ENCODE data around the gene LYSMD4. TPM values are rescaled to one million over a fixed set of nuclear protein-coding genes. Genes with fewer than 3 reads are reported as not detected.
A peak's percentile ranks its signal among the peaks of the same experiment; 100 is the strongest.

LYSMD4 gene
- total and polyA plus RNA-seq, 10 of the 15 experiments (the other 5 are each of a cell fraction or from before 2014, with no cell fraction given) = 1.8 to 5.8 (median 3.9) TPM

DNA sequence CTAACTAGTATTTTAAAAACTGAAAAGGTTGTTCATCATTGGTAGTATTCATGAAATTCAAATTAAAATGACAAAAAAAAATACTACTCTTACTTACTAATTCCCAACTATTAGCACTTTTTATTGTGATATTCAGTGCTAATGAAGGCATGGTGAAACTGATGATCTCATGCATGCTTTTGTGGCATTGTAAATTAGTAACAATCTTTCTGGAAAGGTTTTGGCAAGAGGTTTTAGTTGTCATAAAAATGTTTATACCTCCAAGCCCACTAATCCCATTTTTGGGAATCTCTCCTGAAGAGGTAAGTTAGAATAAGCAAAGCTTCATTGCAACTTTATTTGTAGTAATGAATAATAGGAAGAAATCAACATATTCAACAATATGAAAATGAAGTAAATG is 53.0 kb downstream of the LYSMD4 start:
- Histone ChIP-seq H3K9me3 (replicated peaks; ENCODE audit: control insufficient read depth, insufficient read depth, low read length) (peaks cover 3% of the 10 kb centered on the region; the same call in 2 of the 3 replicates), H3K4me2 (ENCODE audit: control insufficient read depth, insufficient read depth) (no peak overlapping the region), H2AFZ (ENCODE audit: control insufficient read depth, low read depth, low read length) (no peak overlapping the region), H3K27ac (ENCODE audit: control insufficient read depth, insufficient read depth) (no peak overlapping the region), H4K20me1 (ENCODE audit: control insufficient read depth, insufficient read depth) (no peaks in the 10 kb centered on the region), H3K4me3 (no peak overlapping the region), H3K4me1 (ENCODE audit: control insufficient read depth, insufficient read depth, low read length) (peaks cover 7% of the 10 kb centered on the region), H3K79me2 (ENCODE audit: control insufficient read depth, insufficient read depth, low read length) (no peaks in the 10 kb centered on the region), H3K9ac (ENCODE audit: control insufficient read depth, insufficient read depth, low read length) (no peak overlapping the region), H3K36me3 (ENCODE audit: control insufficient read depth in 2 of 2, insufficient read depth in 2 of 2, low read length in 1 of 2) (peaks cover 0 to 25% of the 10 kb centered on the region in 2 experiments; a peak in 3 of 4 replicates), H3K27me3 (replicated peaks in 1 of 2; ENCODE audit: control insufficient read depth in 2 of 2, insufficient read depth in 2 of 2, low read length in 1 of 2) (no peaks in the 10 kb centered on the region)
- DNase-seq (ENCODE audit: low read depth, low spot score) = no peak
- no peak for FAIRE-seq
- no TSS peak for BruUV-seq (replicated peaks)
- TF ChIP-seq IKZF2 (IDR thresholded peaks at IDR 0.05) = peak in 1 of 2 experiments; percentile 20; a peak in 1 of 4 replicates
- TF ChIP-seq ZBED1 (IDR thresholded peaks at IDR 0.05; ENCODE audit: borderline replicate concordance) = no peak
- intact Hi-C loops (cut with micrococcal nuclease; ENCODE audit: unreplicated experiment) (no loop called here), in situ Hi-C loops (cut with MboI) (no loop called here)
- no peak for ATAC-seq
- POLR2A ChIA-PET = no interaction called here
- RAD21 ChIA-PET (ENCODE audit: unreplicated experiment) = interaction anchor here (0.6 kb wide), 1 partner anchor 15 kb away, joined by 3 read pairs; no protein-coding TSS in a partner anchor
- CTCF ChIA-PET = interaction anchor here (1.1 to 1.4 kb wide), 3 partner anchors 73 to 336 kb away, joined by 3 read pairs; no protein-coding TSS in a partner anchor
- SMC1A ChIA-PET (ENCODE audit: uncharacterized antibody, unreplicated experiment) = interaction anchor here (0.7 to 1.7 kb wide), 3 partner anchors 25 to 309 kb away, joined by 3 read pairs; no protein-coding TSS in a partner anchor

GRCh38 chr15:99677540-99678134 is 55.6 kb downstream of the LYSMD4 start:
- BruUV-seq (replicated peaks) = no TSS peak
- FAIRE-seq (peak; percentile 81), DNase-seq (ENCODE audit: low read depth, low spot score) (no peak), ATAC-seq (peak; percentile 84)
- intact Hi-C loops (cut with micrococcal nuclease; ENCODE audit: unreplicated experiment) (no loop called here), in situ Hi-C loops (cut with MboI) (no loop called here)
- POLR2A ChIA-PET = no interaction called here
- WGBS (ENCODE audit: insufficient coverage, insufficient replicate concordance, low lambda C conversion rate, missing lambda C conversion rate) = 79% methylated on average over 4 of the region's 4 CpGs
- Histone ChIP-seq H2AFZ (ENCODE audit: control insufficient read depth, low read depth, low read length) (no peak overlapping the region), H3K79me2 (ENCODE audit: control insufficient read depth, insufficient read depth, low read length) (no peaks in the 10 kb centered on the region), H3K4me3 (no peak overlapping the region), H3K36me3 (ENCODE audit: control insufficient read depth in 2 of 2, insufficient read depth in 2 of 2, low read length in 1 of 2) (peaks cover 0 to 41% of the 10 kb centered on the region in 2 experiments), H4K20me1 (ENCODE audit: control insufficient read depth, insufficient read depth) (no peaks in the 10 kb centered on the region), H3K4me2 (ENCODE audit: control insufficient read depth, insufficient read depth) (peak overlapping the region; percentile 67; the same call in 1 of the 2 replicates), H3K27ac (ENCODE audit: control insufficient read depth, insufficient read depth) (peak overlapping the region; percentile 68; the same call in 1 of the 2 replicates), H3K4me1 (ENCODE audit: control insufficient read depth, insufficient read depth, low read length) (peaks cover 7% of the 10 kb centered on the region), H3K9me3 (replicated peaks; ENCODE audit: control insufficient read depth, insufficient read depth, low read length) (no peaks in the 10 kb centered on the region; the same call in 2 of the 3 replicates), H3K9ac (ENCODE audit: control insufficient read depth, insufficient read depth, low read length) (no peak overlapping the region), H3K27me3 (replicated peaks in 1 of 2; ENCODE audit: control insufficient read depth in 2 of 2, insufficient read depth in 2 of 2, low read length in 1 of 2) (no peaks in the 10 kb centered on the region)
- RAD21 ChIA-PET (ENCODE audit: unreplicated experiment) = interaction anchor here (0.9 kb wide), 1 partner anchor 27 kb away, joined by 3 read pairs; no protein-coding TSS in a partner anchor
- SMC1A ChIA-PET (ENCODE audit: uncharacterized antibody, unreplicated experiment) = interaction anchor here (0.6 to 1.4 kb wide), 5 partner anchors 9 to 176 kb away, joined by 3 to 4 read pairs (median 4); no protein-coding TSS in a partner anchor
- CTCF ChIA-PET = interaction anchor here (1.1 kb wide), 1 partner anchor 26 kb away, joined by 4 read pairs; no protein-coding TSS in a partner anchor
- peak; percentile 43 to 60; a peak in 2 of 4 replicates for TF ChIP-seq EP300 (IDR thresholded peaks at IDR 0.05; ENCODE audit: borderline replicate concordance in 1 of 2, control insufficient read depth in 1 of 2, low read depth in 2 of 2, low read length in 2 of 2)
- TF ChIP-seq MEF2A (IDR thresholded peaks at IDR 0.05; ENCODE audit: insufficient read depth, low read depth, low read length) = peak; percentile 96
- TF ChIP-seq CHD1 (IDR thresholded peaks at IDR 0.05; ENCODE audit: low read depth, low read length) = no peak
- peak; percentile 32 to 55; a peak in 2 of 4 replicates for TF ChIP-seq IKZF2 (IDR thresholded peaks at IDR 0.05)
- peak; percentile 56 for TF ChIP-seq JUNB (IDR thresholded peaks at IDR 0.05)
- TF ChIP-seq RELB (IDR thresholded peaks at IDR 0.05; ENCODE audit: low read depth) = peak; percentile 62; the same call in 1 of the 2 replicates
- TF ChIP-seq BCL11A (IDR thresholded peaks at IDR 0.05; ENCODE audit: low read depth, low read length) = no peak
- TF ChIP-seq RUNX3 (IDR thresholded peaks at IDR 0.05; ENCODE audit: low read length) = peak; percentile 92
- peak; percentile 96 for TF ChIP-seq ATF7 (IDR thresholded peaks at IDR 0.05; ENCODE audit: low read depth)
- TF ChIP-seq MEF2B (IDR thresholded peaks at IDR 0.05; ENCODE audit: partially characterized antibody, poor library complexity, severe bottlenecking) = peak; percentile 93
- TF ChIP-seq ATF2 (IDR thresholded peaks at IDR 0.05; ENCODE audit: low read length) = peak; percentile 90
- peak; percentile 52; the same call in 1 of the 2 replicates for TF ChIP-seq ZBED1 (IDR thresholded peaks at IDR 0.05; ENCODE audit: borderline replicate concordance)
- peak; percentile 84; the same call in 1 of the 2 replicates for TF ChIP-seq NFIC (IDR thresholded peaks at IDR 0.05; ENCODE audit: low read depth, low read length)
- peak; percentile 51; the same call in 1 of the 2 replicates for TF ChIP-seq MTA2 (IDR thresholded peaks at IDR 0.05; ENCODE audit: low read depth)
